SU-DHL-6 (cell line): ENCODE data around the gene STK32B.

Source experiments
- H2AFZ ChIP-seq: fragments of 200-600 bp; sonication (generic); 2 replicates; pipeline ENCODE4 v1.6.1; 2014; ENCODE audit warnings: low read depth, mild to moderate bottlenecking, moderate library complexity, mixed read lengths, antibody characterized with exemption, low read length; ENCODE audit not compliant: severe bottlenecking
- H3F3A ChIP-seq: fragments of 200-600 bp; shearing (Covaris generic); 2 replicates; pipeline ENCODE4 v1.6.0; 2016; ENCODE audit warnings: antibody characterized with exemption, mild to moderate bottlenecking; ENCODE audit not compliant: insufficient read depth
- H3K27ac ChIP-seq: fragments of 200-600 bp; sonication (generic); 2 replicates; pipeline ENCODE4 v1.5.1; 2016; ENCODE audit warnings: low read depth, mild to moderate bottlenecking, low read length, moderate library complexity, mixed read lengths
- H3K27me3 ChIP-seq: fragments of 200-600 bp; sonication (generic), shearing (Covaris generic); 2 replicates; pipeline ENCODE4 v1.6.0; 2014; ENCODE audit warnings: mild to moderate bottlenecking, low read length
- H3K36me3 ChIP-seq: fragments of 200-600 bp; sonication (generic); 2 replicates; pipeline ENCODE4 v1.6.1; 2014; ENCODE audit warnings: mild to moderate bottlenecking, low read length, mixed read lengths
- H3K4me2 ChIP-seq: fragments of 300-600, 200-600 bp; shearing (Covaris generic), sonication (generic); 2 replicates; pipeline ENCODE4 v1.6.0; 2014; ENCODE audit warnings: low read length, low read depth, mild to moderate bottlenecking; ENCODE audit not compliant: poor library complexity, severe bottlenecking
- H3K4me3 ChIP-seq: fragments of 200-600 bp; sonication (generic); 2 replicates; pipeline ENCODE4 v1.5.1; 2014; ENCODE audit warnings: antibody characterized with exemption, low read length, mild to moderate bottlenecking, mixed read lengths; ENCODE audit not compliant: insufficient read depth, poor library complexity, severe bottlenecking
- H3K79me2 ChIP-seq: fragments of 200-600 bp; sonication (generic); 2 replicates; pipeline ENCODE4 v1.6.1; 2014; ENCODE audit warnings: mild to moderate bottlenecking, low read length, moderate library complexity; ENCODE audit not compliant: insufficient read depth
- H3K9ac ChIP-seq: fragments of 200-600 bp; sonication (generic); 2 replicates; pipeline ENCODE4 v1.7.0; 2014; ENCODE audit warnings: mild to moderate bottlenecking, low read length
- H3K9me2 ChIP-seq: fragments of 200-600 bp; sonication (generic); replicated peaks from 2 replicates; pipeline ENCODE4 v1.6.1; 2014; ENCODE audit warnings: low read length; ENCODE audit not compliant: insufficient read depth
- H3K9me3 ChIP-seq: fragments of 200-600 bp; sonication (generic); 2 replicates; pipeline ENCODE4 v1.6.1; 2014; ENCODE audit warnings: low read length, mixed read lengths; ENCODE audit not compliant: insufficient read depth
- H4K20me1 ChIP-seq: fragments of 200-600 bp; sonication (generic); 2 replicates; pipeline ENCODE4 v1.6.1; 2014; ENCODE audit warnings: low read depth, mild to moderate bottlenecking, antibody characterized with exemption, low read length, moderate library complexity, mixed read lengths
- CTCF ChIP-seq: fragments of 200-600 bp; sonication (generic); IDR thresholded peaks from one replicate; pipeline ENCODE4 v1.5.1; 2017; ENCODE audit warnings: antibody characterized with exemption, mild to moderate bottlenecking, low read length, moderate library complexity; ENCODE audit not compliant: insufficient read depth, poor library complexity, severe bottlenecking
- EZH2phosphoT487 ChIP-seq: fragments of 200-600 bp; sonication (generic), shearing (Covaris generic); conservative IDR thresholded peaks from 2 replicates; pipeline ENCODE4 v1.6.1; 2018; ENCODE audit warnings: mild to moderate bottlenecking, antibody characterized with exemption, low read length, moderate library complexity, mixed read lengths

Gene STK32B

DNA sequence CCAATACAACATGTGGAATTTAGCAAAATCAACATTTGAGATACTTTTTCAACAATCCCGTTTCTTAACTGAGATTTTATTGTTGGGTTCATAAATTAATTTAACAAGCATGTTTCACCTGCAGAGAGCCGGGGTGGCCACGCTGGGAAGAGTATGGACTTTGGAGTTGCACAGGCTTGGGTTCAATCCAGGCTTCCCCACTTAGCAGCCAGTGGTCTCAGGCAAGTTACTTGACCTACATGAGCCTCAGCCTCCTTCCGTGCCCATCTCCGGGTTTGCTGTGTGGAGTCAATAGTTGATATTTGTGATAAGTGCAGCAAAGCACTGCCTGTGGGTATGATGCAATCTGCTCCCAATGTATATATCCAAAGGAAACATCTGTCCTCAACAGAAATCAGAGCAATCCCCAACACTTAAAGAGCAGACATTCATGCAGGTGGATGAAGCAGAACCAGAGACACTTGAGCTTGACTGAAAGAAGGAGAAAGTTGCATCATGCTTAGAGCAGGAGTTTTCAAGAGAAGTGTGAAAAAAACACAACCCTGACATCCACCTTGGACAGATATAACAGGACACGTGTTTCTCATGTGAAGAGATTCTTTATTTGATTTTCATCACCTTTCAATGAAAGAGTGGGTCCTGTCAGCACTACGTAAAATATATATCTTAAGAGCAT is 37.1 kb upstream of the STK32B start:
- H4K20me1 ChIP-seq = no peaks in the 10 kb centered on the region
- H3K36me3 ChIP-seq = no peaks in the 10 kb centered on the region
- no peak for TF ChIP-seq EZH2phosphoT487
- no peak for TF ChIP-seq CTCF
- H3K4me3 ChIP-seq = no peak overlapping the region
- H3K9me2 ChIP-seq = no peaks in the 10 kb centered on the region
- no peak overlapping the region for H3K4me2 ChIP-seq
- no peaks in the 10 kb centered on the region for H3F3A ChIP-seq
- no peaks in the 10 kb centered on the region for H3K9me3 ChIP-seq
- H3K9ac ChIP-seq = no peak overlapping the region
- no peak overlapping the region for H2AFZ ChIP-seq
- no peak overlapping the region for H3K27ac ChIP-seq
- no peaks in the 10 kb centered on the region for H3K27me3 ChIP-seq
- no peaks in the 10 kb centered on the region for H3K79me2 ChIP-seq

GRCh38 chr4:5018096-5018495 is 33.2 kb upstream of the STK32B start:
- Histone ChIP-seq H3K9me3 (no peaks in the 10 kb centered on the region), H3F3A (no peaks in the 10 kb centered on the region), H2AFZ (no peak overlapping the region), H4K20me1 (no peaks in the 10 kb centered on the region), H3K27me3 (no peaks in the 10 kb centered on the region), H3K4me2 (no peak overlapping the region), H3K9ac (no peak overlapping the region), H3K36me3 (no peaks in the 10 kb centered on the region), H3K79me2 (no peaks in the 10 kb centered on the region), H3K4me3 (no peak overlapping the region), H3K9me2 (no peaks in the 10 kb centered on the region), H3K27ac (no peak overlapping the region)
- no peak for TF ChIP-seq EZH2phosphoT487
- no peak for TF ChIP-seq CTCF

DNA sequence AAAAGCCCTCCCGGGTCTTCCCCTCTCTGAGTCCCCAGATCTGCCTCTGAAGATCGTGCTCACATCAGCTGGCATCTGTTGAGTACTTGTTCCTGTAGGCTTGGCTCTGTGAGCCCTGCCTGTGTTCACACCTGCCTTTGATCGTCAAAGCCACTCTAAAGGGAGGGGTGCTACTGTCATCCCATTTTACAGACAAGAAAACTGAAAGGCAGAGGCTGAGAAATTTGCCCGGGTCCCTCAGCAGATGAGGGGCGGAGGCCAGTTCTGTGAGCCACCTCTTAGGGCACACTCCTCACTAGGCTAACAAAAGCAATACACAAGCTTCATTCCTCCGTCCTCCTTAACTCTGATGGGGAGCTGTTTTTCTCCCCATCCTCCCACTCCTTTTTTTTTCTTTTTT is 32.7 kb upstream of the STK32B start:
- H3K79me2 ChIP-seq = no peaks in the 10 kb centered on the region
- no peak overlapping the region for H2AFZ ChIP-seq
- H3K9me3 ChIP-seq = no peaks in the 10 kb centered on the region
- no peak overlapping the region for H3K27ac ChIP-seq
- H3F3A ChIP-seq = no peaks in the 10 kb centered on the region
- H3K36me3 ChIP-seq = no peaks in the 10 kb centered on the region
- no peak overlapping the region for H3K9ac ChIP-seq
- no peaks in the 10 kb centered on the region for H4K20me1 ChIP-seq
- no peak overlapping the region for H3K4me2 ChIP-seq
- H3K9me2 ChIP-seq = no peaks in the 10 kb centered on the region
- H3K4me3 ChIP-seq = no peak overlapping the region
- H3K27me3 ChIP-seq = no peaks in the 10 kb centered on the region
- TF ChIP-seq CTCF = no peak
- no peak for TF ChIP-seq EZH2phosphoT487
